SK-N-SH treated with all-trans-retinoic acid at 6 μM for 48 hours (cell line): ENCODE data around the gene MINAR1.

Experiments
- ATAC-seq: fragments of 200-7000 bp; cut with Tn5 transposase; 3 replicates; pipeline ENCODE4 v1.9.1; 2020; ENCODE audit warnings: mild to moderate bottlenecking, moderate library complexity
- ARNTL ChIP-seq: fragments of 450-650 bp; formaldehyde crosslinking; IDR thresholded peaks from 2 replicates; pipeline ENCODE4 v1.5.0; 2020; ENCODE audit warnings: low read depth, mild to moderate bottlenecking, moderate library complexity, borderline replicate concordance
- CREB5 ChIP-seq: fragments of 250-450 bp; sonication (Bioruptor Pico); IDR thresholded peaks from 2 replicates; pipeline ENCODE4 v1.5.1; 2020; ENCODE audit warnings: low read depth, mild to moderate bottlenecking, moderate library complexity
- CSDC2 ChIP-seq: fragments of 250-450 bp; sonication (Bioruptor Pico); IDR thresholded peaks from 2 replicates; pipeline ENCODE4 v1.5.0; 2020; ENCODE audit warnings: mild to moderate bottlenecking, moderate library complexity
- CSRNP3 ChIP-seq: fragments of 250-450 bp; sonication (Bioruptor Pico); IDR thresholded peaks from 2 replicates; pipeline ENCODE4 v1.5.1; 2021; ENCODE audit warnings: mild to moderate bottlenecking, moderate library complexity
- ESRRG ChIP-seq: fragments of 250-450 bp; sonication (Bioruptor Pico); IDR thresholded peaks from 2 replicates; pipeline ENCODE4 v1.6.1; 2021; ENCODE audit warnings: mild to moderate bottlenecking
- GLIS3 ChIP-seq: fragments of 250-450 bp; sonication (Bioruptor Pico); IDR thresholded peaks from 2 replicates; pipeline ENCODE4 v1.5.0; 2020; ENCODE audit warnings: mild to moderate bottlenecking, moderate library complexity
- ISL1 ChIP-seq: fragments of 250-450 bp; sonication (Bioruptor Pico); IDR thresholded peaks from 2 replicates; pipeline ENCODE4 v2.1.2; 2022; ENCODE audit warnings: mild to moderate bottlenecking, moderate library complexity
- OSR1 ChIP-seq: fragments of 250-450 bp; sonication (Bioruptor Pico); IDR thresholded peaks from 2 replicates; pipeline ENCODE4 v1.8.0; 2022; ENCODE audit warnings: moderate library complexity, mild to moderate bottlenecking, inconsistent platforms
- PATZ1 ChIP-seq: fragments of 250-450 bp; sonication (Bioruptor Pico); IDR thresholded peaks from 2 replicates; pipeline ENCODE4 v1.8.0; 2020; ENCODE audit warnings: mild to moderate bottlenecking, moderate library complexity, borderline replicate concordance
- POU6F1 ChIP-seq: fragments of 250-450 bp; sonication (Bioruptor Pico); IDR thresholded peaks from 2 replicates; pipeline ENCODE4 v1.8.0; 2021; ENCODE audit warnings: low read depth, mild to moderate bottlenecking, moderate library complexity, borderline replicate concordance
- PPARA ChIP-seq: fragments of 250-450 bp; sonication (Bioruptor Pico); IDR thresholded peaks from 2 replicates; pipeline ENCODE4 v1.5.0; 2020; ENCODE audit warnings: mild to moderate bottlenecking, borderline replicate concordance
- SNAI2 ChIP-seq: fragments of 250-450 bp; sonication (Bioruptor Pico); IDR thresholded peaks from 2 replicates; pipeline ENCODE4 v1.5.0; 2020; ENCODE audit warnings: mild to moderate bottlenecking, moderate library complexity
- TCF4 ChIP-seq: fragments of 250-450 bp; sonication (Bioruptor Pico); IDR thresholded peaks from 2 replicates; pipeline ENCODE4 v1.8.0; 2021; ENCODE audit warnings: mild to moderate bottlenecking, moderate library complexity, borderline replicate concordance
- TOX ChIP-seq: fragments of 250-450 bp; sonication (Bioruptor Pico); IDR thresholded peaks from 2 replicates; pipeline ENCODE4 v1.8.0; 2021; ENCODE audit warnings: mild to moderate bottlenecking, moderate library complexity, borderline replicate concordance
- TSHZ2 ChIP-seq: fragments of 250-450 bp; sonication (Bioruptor Pico); IDR thresholded peaks from 2 replicates; pipeline ENCODE4 v1.5.0; 2020; ENCODE audit warnings: mild to moderate bottlenecking, moderate library complexity
- ZC3H10 ChIP-seq: fragments of 250-450 bp; sonication (Bioruptor Pico); IDR thresholded peaks from 2 replicates; pipeline ENCODE4 v1.5.1; 2021; ENCODE audit warnings: mild to moderate bottlenecking, moderate library complexity
- ZFP3 ChIP-seq: fragments of 250-450 bp; sonication (Bioruptor Pico); IDR thresholded peaks from 2 replicates; pipeline ENCODE4 v1.5.0; 2020; ENCODE audit warnings: mild to moderate bottlenecking, moderate library complexity
- ZNF565 ChIP-seq: fragments of 450-650 bp; formaldehyde crosslinking; conservative IDR thresholded peaks from 2 replicates; pipeline ENCODE4 v1.5.0; 2020; ENCODE audit warnings: low read depth, mild to moderate bottlenecking, moderate library complexity
- ZNF70 ChIP-seq: fragments of 450-650 bp; formaldehyde crosslinking; IDR thresholded peaks from 2 replicates; pipeline ENCODE4 v1.5.0; 2020; ENCODE audit warnings: mild to moderate bottlenecking, moderate library complexity

MINAR1 gene

GRCh38 chr15:79401301-79401700 lies 30.8 kb upstream of the MINAR1 start:
- TF ChIP-seq CSDC2 (CRISPR knock-in tag) (no peak), CREB5 (CRISPR knock-in tag) (no peak), SNAI2 (CRISPR knock-in tag) (no peak), ARNTL (CRISPR knock-in tag) (no peak), OSR1 (CRISPR knock-in tag) (no peak), ZNF565 (no peak), POU6F1 (CRISPR knock-in tag) (no peak), ZC3H10 (CRISPR knock-in tag) (no peak), ESRRG (CRISPR knock-in tag) (no peak), ZFP3 (CRISPR knock-in tag) (no peak), PPARA (no peak), ISL1 (CRISPR knock-in tag) (no peak)
- ATAC-seq, result no peak

- no peak for ATAC-seq
- TF ChIP-seq CSDC2 (CRISPR knock-in tag) (no peak), ISL1 (CRISPR knock-in tag) (no peak), GLIS3 (CRISPR knock-in tag) (no peak), ZFP3 (CRISPR knock-in tag) (no peak), PPARA (no peak), OSR1 (CRISPR knock-in tag) (no peak), CSRNP3 (CRISPR knock-in tag) (no peak), POU6F1 (CRISPR knock-in tag) (no peak), PATZ1 (CRISPR knock-in tag) (no peak), TCF4 (CRISPR knock-in tag) (no peak), ZC3H10 (CRISPR knock-in tag) (no peak), CREB5 (CRISPR knock-in tag) (no peak)
These were observed 30.0 kb upstream of the MINAR1 start for GRCh38 chr15:79402136-79402535.

- TF ChIP-seq ZFP3 (CRISPR knock-in tag) (no peak), CSDC2 (CRISPR knock-in tag) (no peak), OSR1 (CRISPR knock-in tag) (no peak), ZC3H10 (CRISPR knock-in tag) (no peak), TSHZ2 (CRISPR knock-in tag) (no peak), TOX (no peak), PATZ1 (CRISPR knock-in tag) (no peak), CSRNP3 (CRISPR knock-in tag) (no peak), GLIS3 (CRISPR knock-in tag) (no peak), ZNF70 (CRISPR knock-in tag) (no peak)
- no peak for ATAC-seq
These were observed 28.6 kb upstream of the MINAR1 start for GRCh38 chr15:79403501-79403900.
